Kidney capillary endothelial cell (primary cell): ENCODE measurements around the gene ITGBL1.
A peak's percentile ranks its signal among the peaks of the same experiment; 100 is the strongest.

Source experiments
- DNase-seq: peaks from one replicate; pipeline ENCODE4 v3.0.0-alpha.2; 2018; ENCODE audit warnings: low spot score

The ITGBL1 gene

GRCh38 chr13:101451641-101452040 is 834 bp upstream of the ITGBL1 start:
- no peak for DNase-seq

DNA sequence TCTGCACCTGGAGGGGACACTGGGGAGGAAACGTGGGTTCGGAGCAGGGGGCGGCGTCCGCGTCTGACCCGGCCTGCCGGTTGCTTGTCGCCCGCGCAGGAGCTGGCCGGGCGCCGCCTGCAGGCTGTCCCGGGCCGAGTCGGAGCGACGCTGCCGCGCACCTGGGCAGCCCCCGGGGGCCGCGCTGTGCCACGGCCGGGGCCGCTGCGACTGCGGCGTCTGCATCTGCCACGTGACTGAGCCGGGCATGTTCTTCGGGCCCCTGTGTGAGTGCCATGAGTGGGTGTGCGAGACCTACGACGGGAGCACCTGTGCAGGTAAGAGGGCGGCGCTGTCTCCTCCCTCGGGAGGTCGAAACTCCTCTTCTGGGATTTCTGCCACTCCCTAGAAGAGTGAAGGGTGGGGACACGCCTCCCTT is 1.3 kb downstream of the ITGBL1 start:
- no peak for DNase-seq

- peak; percentile 37 for DNase-seq
These were observed 2.3 kb downstream of the ITGBL1 start for GRCh38 chr13:101454767-101455166.

DNA sequence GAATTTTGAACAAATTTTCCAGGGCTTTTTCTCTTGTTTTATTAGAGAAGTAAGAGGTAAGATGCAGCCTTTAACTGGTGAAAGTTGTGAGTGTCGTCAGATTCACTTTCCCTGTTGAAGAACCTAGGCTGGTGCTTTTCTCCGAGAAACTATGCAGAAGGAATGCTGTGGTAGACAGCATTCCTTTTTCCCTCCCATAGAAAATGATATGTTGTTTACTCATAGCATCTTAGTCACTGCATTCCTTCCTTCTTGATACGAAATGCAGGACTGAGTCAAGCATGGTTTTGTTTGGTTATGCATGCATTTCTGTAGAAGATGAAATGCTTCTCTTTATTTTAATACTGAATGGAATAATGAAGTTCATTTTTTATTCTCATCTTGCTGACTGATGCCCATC is 3.4 kb downstream of the ITGBL1 start:
- peak; percentile 78 for DNase-seq

GRCh38 chr13:101457176-101457575 is 4.7 kb downstream of the ITGBL1 start:
- no peak for DNase-seq

GRCh38 chr13:101465877-101466276 is 13.4 kb downstream of the ITGBL1 start:
- DNase-seq: peak; percentile 19

GRCh38 chr13:101467415-101467814 is 14.9 kb downstream of the ITGBL1 start:
- DNase-seq: no peak

GRCh38 chr13:101473458-101473857 is 21.0 kb downstream of the ITGBL1 start:
- no peak for DNase-seq

DNA sequence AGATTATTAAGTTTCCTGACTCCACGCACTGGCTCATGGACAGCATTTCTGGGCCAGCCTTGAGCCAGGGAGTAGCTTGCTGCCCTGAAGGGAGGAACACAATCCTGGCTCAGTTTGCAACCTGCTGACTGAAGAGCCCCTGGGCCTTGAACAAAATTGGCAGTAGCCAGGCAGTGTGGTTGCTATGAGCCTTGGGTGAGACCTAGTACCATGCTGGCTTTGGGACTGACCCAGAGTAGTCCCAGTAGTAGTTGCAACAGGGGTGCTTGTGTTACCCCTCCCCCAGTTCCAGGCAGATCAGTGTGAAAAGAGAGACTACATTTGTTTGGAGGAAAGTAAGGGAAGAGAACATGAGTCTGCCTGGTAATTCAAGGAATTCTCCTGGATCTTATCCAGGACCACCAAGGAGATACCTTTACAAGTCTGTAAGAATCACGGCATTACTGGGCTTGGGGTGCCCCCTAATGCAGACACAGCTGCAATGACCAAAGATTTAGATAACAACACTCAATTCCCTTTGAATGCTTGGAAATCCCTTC is 22.0 kb downstream of the ITGBL1 start:
- peak; percentile 21 for DNase-seq

DNA sequence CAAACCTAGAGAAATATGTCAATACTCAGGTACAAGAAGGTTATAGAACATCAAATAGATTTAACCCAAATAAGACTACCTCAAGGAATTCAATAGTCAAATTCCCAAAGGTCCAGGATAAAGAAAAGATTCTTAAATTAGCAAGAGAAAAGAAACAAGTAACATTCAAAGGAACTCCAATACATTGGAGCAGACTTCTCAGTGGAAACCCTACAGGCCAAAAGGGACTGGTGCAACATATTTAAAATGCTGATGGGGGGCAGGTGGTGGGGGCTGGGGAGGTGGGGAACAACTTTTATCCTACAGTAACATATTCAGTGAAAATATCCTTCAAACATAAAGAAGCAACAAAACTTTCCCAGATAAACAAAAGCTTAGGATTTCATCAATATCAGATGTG is 23.1 kb downstream of the ITGBL1 start:
- no peak for DNase-seq

GRCh38 chr13:101481421-101481820 is 28.9 kb downstream of the ITGBL1 start:
- no peak for DNase-seq

- no peak for DNase-seq
These were observed 34.4 kb downstream of the ITGBL1 start for GRCh38 chr13:101486708-101487437.

DNA sequence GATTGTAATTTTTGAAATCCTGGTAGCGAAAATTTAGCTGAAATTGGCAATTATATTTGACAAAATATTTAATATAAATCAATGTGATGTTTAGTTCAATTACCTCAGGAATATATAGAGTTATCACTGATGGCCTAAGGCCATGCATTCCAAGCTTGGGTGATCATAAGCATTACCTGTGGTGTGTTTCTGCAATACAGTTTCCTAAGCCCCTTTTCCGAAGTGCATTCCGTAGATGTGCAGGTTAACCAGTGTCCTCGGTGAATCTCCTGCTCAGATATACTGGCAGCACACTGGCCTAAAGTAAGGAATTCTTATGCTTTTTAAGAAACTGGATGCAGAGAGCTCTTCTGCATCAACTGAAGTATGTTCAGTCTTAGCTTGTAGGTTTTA is 35.0 kb downstream of the ITGBL1 start:
- no peak for DNase-seq

- no peak for DNase-seq
These were observed 36.3 kb downstream of the ITGBL1 start for GRCh38 chr13:101488734-101489133.

DNA sequence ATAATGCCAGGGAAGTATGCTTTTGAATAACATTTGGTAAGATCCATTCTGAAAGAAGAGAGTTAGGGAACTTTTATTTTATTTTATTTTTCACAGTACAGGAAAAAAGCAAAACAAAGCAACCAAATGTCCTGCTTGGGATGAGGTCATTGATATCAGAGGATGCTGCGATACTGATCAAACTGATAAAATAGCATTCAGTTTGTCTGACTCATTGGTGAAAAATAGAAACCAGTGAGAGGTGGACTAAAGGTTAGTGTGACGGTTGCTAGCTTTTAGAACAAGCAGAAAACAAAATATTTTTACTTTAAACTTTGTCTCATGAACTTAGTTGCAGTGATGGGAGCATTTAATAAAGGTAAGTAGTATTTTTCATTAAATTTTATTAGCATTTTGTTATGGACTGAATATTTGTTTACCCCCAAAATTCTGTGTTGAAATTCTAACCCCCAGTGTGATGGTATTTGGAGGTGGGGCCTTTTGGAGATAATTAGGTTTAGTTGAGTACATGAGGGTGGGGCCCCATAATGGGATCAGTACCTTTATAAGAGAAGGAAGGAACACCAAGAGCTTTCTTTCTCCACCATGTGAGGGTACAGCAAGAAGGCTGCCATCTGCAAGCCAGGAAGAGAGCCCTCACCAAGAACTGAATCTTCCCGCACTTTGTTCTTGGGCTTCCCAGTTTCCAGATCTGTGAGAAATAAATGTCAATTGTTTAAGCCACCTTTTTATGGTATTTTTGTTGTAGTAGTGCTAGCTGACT is 37.3 kb downstream of the ITGBL1 start:
- DNase-seq: peak; percentile 26

- DNase-seq: no peak
These were observed 38.0 kb downstream of the ITGBL1 start for GRCh38 chr13:101490406-101491015.

- DNase-seq: no peak
These were observed 39.9 kb downstream of the ITGBL1 start for GRCh38 chr13:101492251-101492910.

DNA sequence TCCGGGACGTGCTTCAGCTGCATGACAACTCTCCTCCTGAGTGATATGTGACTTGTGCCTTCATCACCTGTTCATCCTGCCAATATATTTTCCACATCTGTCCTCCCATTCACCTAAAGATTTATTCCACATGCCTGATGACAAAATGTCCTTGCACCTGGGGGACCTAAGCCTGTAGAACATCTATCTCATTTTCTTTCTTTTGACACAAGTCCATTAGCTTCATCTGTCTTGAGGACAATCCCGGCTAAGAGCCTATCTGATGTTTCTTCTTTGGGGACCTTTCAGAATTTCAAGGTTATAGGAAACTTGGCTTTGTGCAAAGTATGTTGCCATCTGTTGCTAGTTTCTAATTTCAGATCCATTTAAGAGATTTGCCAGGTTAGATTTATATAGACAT is 41.1 kb downstream of the ITGBL1 start:
- DNase-seq: no peak

DNA sequence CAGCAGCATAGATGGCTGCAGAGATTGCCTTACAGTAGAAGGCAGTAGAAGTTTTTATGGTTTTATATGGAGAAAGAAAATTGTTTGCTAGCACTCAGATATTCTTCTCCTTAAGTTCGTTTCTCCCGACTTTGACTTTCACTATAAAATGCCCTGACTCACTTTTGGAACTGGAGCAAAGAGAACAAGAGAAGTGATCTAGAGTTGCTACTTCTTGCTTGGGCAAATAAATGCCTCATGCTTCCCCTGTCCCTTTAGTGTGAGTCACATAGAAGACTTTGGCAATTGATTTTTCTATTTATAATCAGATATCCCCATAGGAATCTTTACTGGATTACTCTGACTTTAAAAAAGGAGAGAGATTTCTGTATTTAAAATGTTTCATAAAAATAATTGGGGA is 46.9 kb downstream of the ITGBL1 start:
- no peak for DNase-seq

DNA sequence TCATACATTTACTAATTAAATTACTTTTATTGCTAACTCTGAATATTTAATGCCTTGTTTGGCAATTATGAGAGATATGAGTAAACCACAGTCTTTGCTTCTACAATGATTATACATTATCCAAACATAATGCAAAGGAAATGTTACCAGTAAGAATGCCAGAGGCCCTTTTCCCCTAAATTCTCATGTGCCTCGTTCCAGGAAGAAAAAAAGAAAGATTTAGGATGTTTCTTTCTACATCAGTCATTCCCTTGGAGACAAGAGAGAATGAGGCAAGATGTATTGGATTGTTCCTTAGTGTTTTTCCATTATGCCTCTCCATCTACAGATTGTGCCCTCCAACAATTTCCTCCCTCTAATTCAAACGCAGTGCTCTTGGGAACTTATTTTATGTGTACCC is 50.1 kb downstream of the ITGBL1 start:
- no peak for DNase-seq

GRCh38 chr13:101511161-101511560 is 58.7 kb downstream of the ITGBL1 start:
- DNase-seq: no peak

DNA sequence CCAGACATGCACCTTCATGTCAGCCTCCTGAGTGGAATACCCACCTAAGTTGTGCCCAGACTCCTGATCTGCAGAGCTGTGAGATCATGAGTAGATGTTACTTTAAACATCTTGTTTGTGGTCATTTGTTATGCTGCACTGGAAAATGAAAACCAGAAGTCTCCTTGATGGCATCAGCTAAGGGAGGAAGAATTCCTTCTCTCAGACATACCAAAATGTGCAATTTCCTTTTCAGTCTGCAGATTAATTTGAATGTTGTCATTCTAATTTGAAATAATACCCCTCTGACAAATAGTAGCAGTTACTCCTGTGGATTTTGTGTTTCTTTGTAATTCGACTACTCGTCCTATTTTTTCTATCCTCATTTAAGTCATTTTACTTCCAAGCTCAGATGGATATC is 59.3 kb downstream of the ITGBL1 start:
- no peak for DNase-seq
